SHP77 treated with DMSO at 0.1 percent for 48 hours (cell line): Measurements from ENCODE around the gene AJUBA.
A peak's percentile ranks its signal among the peaks of the same experiment; 100 is the strongest.

Experiments used
- DNase-seq: peaks from one replicate; lab custom pipeline; 2025; lab: John Stamatoyannopoulos, UW

The AJUBA gene

GRCh38 chr14:22935156-22935555, 47.2 kb downstream of the AJUBA start:
- no peak for DNase-seq

GRCh38 chr14:22932146-22932545, 50.2 kb downstream of the AJUBA start:
- DNase-seq: no peak

- no peak for DNase-seq
Measured at GRCh38 chr14:22929961-22930364, 52.4 kb downstream of the AJUBA start.

- peak; percentile 100 for DNase-seq
Measured at GRCh38 chr14:22929104-22929960, 53.0 kb downstream of the AJUBA start, which contains the start of gene PRMT5. Gene PRMT5 (minus strand): TSS chr14:22929376. CDS start chr14:22929361, 15 bp downstream.

- no peak for DNase-seq
Measured at GRCh38 chr14:22928237-22929103, 53.9 kb downstream of the AJUBA start.

GRCh38 chr14:22926316-22926715, 56.0 kb downstream of the AJUBA start:
- DNase-seq: no peak

GRCh38 chr14:22925513-22925912, 56.8 kb downstream of the AJUBA start:
- no peak for DNase-seq

- no peak for DNase-seq
Measured at GRCh38 chr14:22923746-22924145, 58.6 kb downstream of the AJUBA start.

GRCh38 chr14:22922294-22922693, 60.1 kb downstream of the AJUBA start:
- DNase-seq: no peak
